Liver (tissue), 3 donors: ENCODE measurements around the gene ZFAND2A.

Source experiments
- ATF3 ChIP-seq: IDR thresholded peaks from 2 replicates; pipeline ENCODE4 v1.6.1; 2016; ENCODE audit warnings: antibody characterized with exemption
- CTCF ChIP-seq: fragments of 150-350 bp; IDR thresholded peaks from 2 replicates; pipeline ENCODE4 v1.5.1; 2017; ENCODE audit warnings: improper control_type of control experiment, low read depth, low read length; ENCODE audit not compliant: missing input control
- EGR1 ChIP-seq, 2 donors: IDR thresholded peaks; 2 replicates each; pipeline ENCODE4 v1.6.1; 2016 to 2018; ENCODE audit warnings: antibody characterized with exemption in 2 of 2, low read depth in 2 of 2
- GABPA ChIP-seq, 2 donors: IDR thresholded peaks in 1 of 2; conservative IDR thresholded peaks in 1 of 2; 2 replicates each; pipeline ENCODE4 v1.6.1; 2016; ENCODE audit warnings: antibody characterized with exemption in 2 of 2, mild to moderate bottlenecking in 1 of 2, moderate library complexity in 1 of 2
- JUND ChIP-seq, 2 donors: IDR thresholded peaks; 2 replicates each; pipeline ENCODE4 v1.6.1; 2016; ENCODE audit warnings: antibody characterized with exemption in 2 of 2
- MAX ChIP-seq: IDR thresholded peaks from 2 replicates; pipeline ENCODE4 v1.6.1; 2016; ENCODE audit warnings: antibody characterized with exemption
- RAD21 ChIP-seq, 2 donors: IDR thresholded peaks; 2 replicates each; pipeline ENCODE4 v1.6.1; 2016; ENCODE audit warnings: antibody characterized with exemption in 2 of 2, mild to moderate bottlenecking in 2 of 2
- REST ChIP-seq: IDR thresholded peaks from 2 replicates; pipeline ENCODE4 v1.6.1; 2016; ENCODE audit warnings: antibody characterized with exemption, mild to moderate bottlenecking
- RXRA ChIP-seq, 2 donors: IDR thresholded peaks; 2 replicates each; pipeline ENCODE4 v1.6.1; 2017 to 2018; ENCODE audit warnings: antibody characterized with exemption in 2 of 2, mild to moderate bottlenecking in 1 of 2
- SP1 ChIP-seq: IDR thresholded peaks from 2 replicates; pipeline ENCODE4 v1.6.1; 2018; ENCODE audit warnings: antibody characterized with exemption, mild to moderate bottlenecking
- TAF1 ChIP-seq: conservative IDR thresholded peaks from 2 replicates; pipeline ENCODE4 v1.6.1; 2016; ENCODE audit warnings: antibody characterized with exemption, mild to moderate bottlenecking
- YY1 ChIP-seq: IDR thresholded peaks from 2 replicates; pipeline ENCODE4 v1.6.1; 2016; ENCODE audit warnings: antibody characterized with exemption, mild to moderate bottlenecking
- ZBTB33 ChIP-seq: IDR thresholded peaks from 2 replicates; pipeline ENCODE4 v1.6.1; 2016; ENCODE audit warnings: antibody characterized with exemption
- donor health status: healthy.
- donor health status: healthy.

- no peak for TF ChIP-seq CTCF
- no peak for TF ChIP-seq MAX
- TF ChIP-seq JUND (IDR thresholded peaks at IDR 0.05), result no peak
- no peak for TF ChIP-seq GABPA (IDR thresholded peaks at IDR 0.05 in 1 of 2, conservative IDR thresholded peaks at IDR 0.05 in 1 of 2)
- TF ChIP-seq RAD21 (IDR thresholded peaks at IDR 0.05), result no peak
- TF ChIP-seq REST, result no peak
- no peak for TF ChIP-seq ATF3
- no peak for TF ChIP-seq ZBTB33
- no peak for TF ChIP-seq TAF1
- no peak for TF ChIP-seq YY1
- TF ChIP-seq SP1, result no peak
- no peak for TF ChIP-seq RXRA (IDR thresholded peaks at IDR 0.05)
- no peak for TF ChIP-seq EGR1 (IDR thresholded peaks at IDR 0.05; ENCODE audit: low read depth in 2 of 2)
Observed at GRCh38 chr7:1108264-1108920, 51.6 kb downstream of the ZFAND2A start.
